Smooth muscle cell (in vitro differentiated cells): Measurements from ENCODE around the gene NPB. TPM values are rescaled to one million over a fixed set of nuclear protein-coding genes. Genes with fewer than 3 reads are reported as not detected.

Experiments used
- DNase-seq: peaks from one replicate; lab custom pipeline; 2025; ENCODE audit not compliant: unreplicated experiment; lab: John Stamatoyannopoulos, UW
- H2AFZ ChIP-seq: fragments of 200-600 bp; sonication (generic); 2 replicates; pipeline ENCODE4 v1.6.0; 2016; ENCODE audit warnings: antibody characterized with exemption, low read depth, mild to moderate bottlenecking
- H3F3A ChIP-seq: fragments of 200-600 bp; sonication (generic); 2 replicates; pipeline ENCODE4 v1.6.0; 2017; ENCODE audit warnings: antibody characterized with exemption, low read depth
- H3K27ac ChIP-seq: fragments of 200-600 bp; sonication (generic); 2 replicates; pipeline ENCODE4 v1.5.1; 2016; ENCODE audit warnings: low read depth, mild to moderate bottlenecking
- H3K27me3 ChIP-seq: fragments of 200-600 bp; sonication (generic); 2 replicates; pipeline ENCODE4 v1.6.1; 2016; ENCODE audit warnings: low read depth, mild to moderate bottlenecking
- H3K36me3 ChIP-seq: fragments of 200-600 bp; sonication (generic); 2 replicates; pipeline ENCODE4 v1.5.1; 2016; ENCODE audit warnings: low read depth
- H3K4me1 ChIP-seq: fragments of 200-600 bp; sonication (generic); 2 replicates; pipeline ENCODE4 v1.5.1; 2016; ENCODE audit warnings: low read depth
- H3K4me2 ChIP-seq: fragments of 200-600 bp; sonication (generic); 2 replicates; pipeline ENCODE4 v1.6.0; 2016; ENCODE audit warnings: mild to moderate bottlenecking
- H3K4me3 ChIP-seq: fragments of 200-600 bp; sonication (generic); 2 replicates; pipeline ENCODE4 v1.5.1; 2016; ENCODE audit warnings: mild to moderate bottlenecking
- H3K79me2 ChIP-seq: fragments of 200-600 bp; sonication (generic); 2 replicates; pipeline ENCODE4 v1.6.0; 2016; ENCODE audit warnings: low read depth, mild to moderate bottlenecking
- H3K9ac ChIP-seq: fragments of 200-600 bp; sonication (generic); 2 replicates; pipeline ENCODE4 v1.6.0; 2016; ENCODE audit warnings: low read depth
- H3K9me3 ChIP-seq: fragments of 200-600 bp; sonication (generic); replicated peaks from 2 replicates; pipeline ENCODE4 v1.5.1; 2016; ENCODE audit warnings: low read depth
- H4K20me1 ChIP-seq: fragments of 200-600 bp; sonication (generic); 2 replicates; pipeline ENCODE4 v1.6.0; 2016; ENCODE audit warnings: low read depth
- WGBS: methylation state at CpG from one replicate; pipeline ENCODE4 v1.1.7; 2016; ENCODE audit warnings: low lambda C conversion rate; 5-methylcytosine and 5-hydroxymethylcytosine counted together
- polyA plus RNA-seq: library from polyadenylated mRNA; unstranded; fragments of >200 nt; fragmentation: Nextera tagmentation; extraction: Ambion mirVana; gene quantifications from 2 replicates; pipeline ENCODE4 v1.2.1, GENCODE V29; 2016
- total RNA-seq: library from RNA; depleted of rRNA; stranded (reverse); fragments of >200 nt; gene quantifications from 2 replicates; pipeline ENCODE4 v1.2.3, GENCODE V29; 2014
- TF ChIP-seq, protein P1 (sequence below): fragments of 200-600 bp; sonication (generic); IDR thresholded peaks from 2 replicates; pipeline ENCODE4 v1.5.1; 2017; ENCODE audit warnings: borderline replicate concordance, mild to moderate bottlenecking, antibody characterized with exemption; ENCODE audit not compliant: insufficient read depth, poor library complexity, severe bottlenecking

The NPB gene
- total RNA-seq: 7.9 TPM in 1 of 2 replicates, not detected in the other
- 13.6 and 14.4 TPM in 2 replicates for polyA plus RNA-seq

GRCh38 chr17:81902023-81902652, at the start of gene NPB:
Gene NPB (plus strand): TSS chr17:81902238. CDS start chr17:81902278, 40 bp downstream.
- Histone ChIP-seq H3K27ac (no peak within 1 kb of the TSS), H3K9me3 (no peaks in the 10 kb centered on the region), H2AFZ (no peak within 1 kb of the TSS), H3K36me3 (no peaks in the 10 kb centered on the region), H3K9ac (no peak within 1 kb of the TSS), H4K20me1 (peaks cover 28% of the 10 kb centered on the region), H3F3A (peaks cover 23% of the 10 kb centered on the region), H3K27me3 (no peaks in the 10 kb centered on the region), H3K4me2 (peak within 1 kb of the TSS; percentile 95), H3K79me2 (no peaks in the 10 kb centered on the region), H3K4me3 (peak within 1 kb of the TSS; percentile 48), H3K4me1 (peaks cover 3% of the 10 kb centered on the region)
- TF ChIP-seq, protein P1, sequence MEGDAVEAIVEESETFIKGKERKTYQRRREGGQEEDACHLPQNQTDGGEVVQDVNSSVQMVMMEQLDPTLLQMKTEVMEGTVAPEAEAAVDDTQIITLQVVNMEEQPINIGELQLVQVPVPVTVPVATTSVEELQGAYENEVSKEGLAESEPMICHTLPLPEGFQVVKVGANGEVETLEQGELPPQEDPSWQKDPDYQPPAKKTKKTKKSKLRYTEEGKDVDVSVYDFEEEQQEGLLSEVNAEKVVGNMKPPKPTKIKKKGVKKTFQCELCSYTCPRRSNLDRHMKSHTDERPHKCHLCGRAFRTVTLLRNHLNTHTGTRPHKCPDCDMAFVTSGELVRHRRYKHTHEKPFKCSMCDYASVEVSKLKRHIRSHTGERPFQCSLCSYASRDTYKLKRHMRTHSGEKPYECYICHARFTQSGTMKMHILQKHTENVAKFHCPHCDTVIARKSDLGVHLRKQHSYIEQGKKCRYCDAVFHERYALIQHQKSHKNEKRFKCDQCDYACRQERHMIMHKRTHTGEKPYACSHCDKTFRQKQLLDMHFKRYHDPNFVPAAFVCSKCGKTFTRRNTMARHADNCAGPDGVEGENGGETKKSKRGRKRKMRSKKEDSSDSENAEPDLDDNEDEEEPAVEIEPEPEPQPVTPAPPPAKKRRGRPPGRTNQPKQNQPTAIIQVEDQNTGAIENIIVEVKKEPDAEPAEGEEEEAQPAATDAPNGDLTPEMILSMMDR: no peak
- DNase-seq: no peak
- WGBS: 4% methylated on average over 38 of the region's 79 CpGs

DNA sequence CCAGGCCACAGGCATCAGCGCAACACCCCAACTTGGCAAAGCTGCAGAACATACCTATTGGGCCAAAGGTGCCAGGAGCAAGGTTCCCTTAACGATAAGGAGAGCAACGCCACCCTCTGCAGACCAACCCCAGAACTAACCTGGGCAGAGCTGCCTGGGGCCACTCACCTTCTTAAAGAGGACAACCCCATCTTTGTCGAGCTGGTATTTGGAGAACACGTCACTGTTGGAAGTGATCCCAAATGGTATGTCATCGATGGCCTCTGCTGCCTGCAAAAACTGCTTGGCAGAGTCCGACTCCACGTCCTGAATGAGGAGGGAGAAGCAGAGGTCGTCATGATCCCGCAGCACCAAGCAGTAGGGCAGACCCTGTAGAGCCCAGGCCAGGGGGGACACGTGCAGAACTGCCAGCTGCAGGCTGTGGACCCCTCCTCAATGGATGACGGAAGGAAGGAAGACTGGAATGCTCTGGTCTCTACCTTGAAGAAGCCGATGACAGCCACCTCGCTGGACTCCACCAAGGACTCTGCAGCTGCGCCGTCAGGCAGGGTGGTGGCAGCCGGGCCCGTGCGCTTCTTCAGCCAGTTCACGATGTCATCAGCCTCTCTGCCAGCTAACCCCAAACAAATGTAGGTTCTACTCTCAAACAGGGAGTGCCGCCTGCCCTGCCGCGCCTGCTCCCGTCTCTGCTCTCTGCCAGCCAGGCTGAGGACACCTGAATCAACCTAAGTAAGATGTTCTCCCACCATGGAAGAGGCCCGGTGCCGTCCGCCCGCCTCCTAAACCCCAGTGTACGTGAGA, 46.9 kb upstream of the NPB start:
- Histone ChIP-seq H3K27me3 (no peaks in the 10 kb centered on the region), H3K4me3 (no peak overlapping the region), H3K27ac (no peak overlapping the region), H3K4me1 (peaks cover 10% of the 10 kb centered on the region), H3K9me3 (no peaks in the 10 kb centered on the region), H3K4me2 (no peak overlapping the region), H3K79me2 (peaks cover 96% of the 10 kb centered on the region), H2AFZ (no peak overlapping the region), H4K20me1 (peaks cover 100% of the 10 kb centered on the region), H3K36me3 (peaks cover 14% of the 10 kb centered on the region), H3F3A (no peaks in the 10 kb centered on the region), H3K9ac (no peak overlapping the region)
- DNase-seq: no peak
- TF ChIP-seq, protein P1: no peak
- 96% methylated on average over 29 of the region's 29 CpGs for WGBS

- 91% methylated on average over 30 of the region's 30 CpGs for WGBS
- peaks cover 25% of the 10 kb centered on the region for H3K4me1 ChIP-seq
- H3K79me2 ChIP-seq: peaks cover 90% of the 10 kb centered on the region
- TF ChIP-seq, protein P1: no peak
- H3K36me3 ChIP-seq: peaks cover 6% of the 10 kb centered on the region
- H3K4me2 ChIP-seq: peak overlapping the region; percentile 98
- H3K9me3 ChIP-seq: no peaks in the 10 kb centered on the region
- peaks cover under 1% of the 10 kb centered on the region for H3F3A ChIP-seq
- no peak for DNase-seq
- H4K20me1 ChIP-seq: peaks cover 74% of the 10 kb centered on the region
- peak overlapping the region; percentile 94 for H3K9ac ChIP-seq
- H3K27me3 ChIP-seq: no peaks in the 10 kb centered on the region
- peak overlapping the region; percentile 83 for H3K27ac ChIP-seq
- H3K4me3 ChIP-seq: peak overlapping the region; percentile 100
- H2AFZ ChIP-seq: no peak overlapping the region
These were observed 43.7 kb upstream of the NPB start for GRCh38 chr17:81858170-81858966.
